Body of pancreas (tissue), 4 donors: Measurements from ENCODE around the gene SHF. TPM values are rescaled to one million over a fixed set of nuclear protein-coding genes. Genes with fewer than 3 reads are reported as not detected.

Experiments
- ATAC-seq: fragments of 150-250 bp; one replicate; pipeline ENCODE4 v1.9.1; 2016
- DNase-seq, 4 donors: peaks; one replicate each; pipeline ENCODE4 v3.0.0-alpha.2; 2019
- H3K27ac ChIP-seq, 4 donors: fragments of 200-600 bp; sonication (generic); 1 replicate in 3 of 4; 2 replicates in 1 of 4; pipeline versions ENCODE4 v1.5.1 to v1.6.1; 2016 to 2019; ENCODE audit warnings: mild to moderate bottlenecking in 1 of 4, mixed read lengths in 1 of 4, moderate library complexity in 1 of 4
- H3K27me3 ChIP-seq, 2 donors: fragments of 200-600 bp; sonication (generic); one replicate each; pipeline ENCODE4 v1.6.0; 2016; ENCODE audit warnings: mild to moderate bottlenecking in 1 of 2
- H3K36me3 ChIP-seq, 2 donors: fragments of 200-600 bp; sonication (generic); replicated peaks in 1 of 2; 2 replicates each; pipeline ENCODE4 v1.5.1; 2016; ENCODE audit warnings: low read depth in 2 of 2; ENCODE audit not compliant: insufficient read depth in 1 of 2
- H3K4me1 ChIP-seq: fragments of 200-600 bp; sonication (generic); one replicate; pipeline ENCODE4 v1.6.0; 2016
- H3K4me3 ChIP-seq, 2 donors: fragments of 200-600 bp; sonication (generic); 1 replicate in 1 of 2; 2 replicates in 1 of 2; pipeline ENCODE4 v1.5.1; 2016 to 2019
- H3K9me3 ChIP-seq, 3 donors: fragments of 200-600 bp; sonication (generic); 1 replicate in 2 of 3; 2 replicates in 1 of 3; pipeline ENCODE4 v1.5.1; 2016
- POLR2A ChIP-seq, 3 donors: fragments of 450-650 bp; IDR thresholded peaks; one replicate each; pipeline ENCODE4 v1.6.1; 2016; ENCODE audit warnings: antibody characterized with exemption in 3 of 3, mild to moderate bottlenecking in 2 of 3
- WGBS, 2 donors: methylation state at CpG; one replicate each; pipeline ENCODE4 v1.1.5; 2017; 5-methylcytosine and 5-hydroxymethylcytosine counted together
- intact Hi-C: fragments of 100-400 bp; cut with DNase I; formaldehyde crosslinking; loops from one replicate; pipeline ENCODE4 v1.15.1; 2023
- total RNA-seq, 2 donors: library from RNA; depleted of rRNA; stranded (reverse); fragments of >200 nt; gene quantifications; one replicate each; pipeline ENCODE4 v1.1.0, GENCODE V29; 2016
- TF ChIP-seq, protein P1 (sequence below), 7 experiments: fragments of 450-650 bp in 4 of 7; fragments of 200-600 bp in 3 of 7; sonication (generic) in 3 of 7; IDR thresholded peaks; one replicate each; pipeline ENCODE4 v1.5.1; 2016 to 2019; ENCODE audit warnings: antibody characterized with exemption in 7 of 7

SHF gene
- total RNA-seq, 2 donors from 2014 or later, result 2.0 to 2.9 TPM

DNA sequence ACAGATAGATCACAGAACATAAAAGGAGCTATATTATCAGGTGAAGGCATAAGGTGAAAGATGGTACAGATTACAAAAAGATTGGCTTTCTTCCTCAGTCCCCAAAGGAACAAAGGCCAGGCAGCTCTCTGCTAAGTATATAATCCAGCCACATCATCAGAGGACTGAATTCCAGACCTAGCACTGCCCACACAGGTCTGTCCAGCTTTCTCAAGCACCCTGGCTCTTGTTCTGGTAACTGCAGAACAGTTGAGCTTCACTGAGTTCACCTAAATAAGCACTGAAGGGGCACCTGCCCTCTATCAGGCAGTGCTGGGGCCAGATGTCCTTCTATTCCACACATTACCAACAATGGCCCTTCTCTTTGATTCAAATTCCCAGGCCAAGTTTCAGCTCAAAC lies 64.4 kb downstream of the SHF start:
- Histone ChIP-seq H3K27me3 (no peaks in the 10 kb centered on the region), H3K4me3 (no peak overlapping the region), H3K36me3 (no peaks in the 10 kb centered on the region), H3K9me3 (no peaks in the 10 kb centered on the region), H3K4me1 (no peaks in the 10 kb centered on the region), H3K27ac (no peak overlapping the region)
- ATAC-seq (no peak), DNase-seq (no peak)
- intact Hi-C loops, result no loop called here
- TF ChIP-seq, protein P1, sequence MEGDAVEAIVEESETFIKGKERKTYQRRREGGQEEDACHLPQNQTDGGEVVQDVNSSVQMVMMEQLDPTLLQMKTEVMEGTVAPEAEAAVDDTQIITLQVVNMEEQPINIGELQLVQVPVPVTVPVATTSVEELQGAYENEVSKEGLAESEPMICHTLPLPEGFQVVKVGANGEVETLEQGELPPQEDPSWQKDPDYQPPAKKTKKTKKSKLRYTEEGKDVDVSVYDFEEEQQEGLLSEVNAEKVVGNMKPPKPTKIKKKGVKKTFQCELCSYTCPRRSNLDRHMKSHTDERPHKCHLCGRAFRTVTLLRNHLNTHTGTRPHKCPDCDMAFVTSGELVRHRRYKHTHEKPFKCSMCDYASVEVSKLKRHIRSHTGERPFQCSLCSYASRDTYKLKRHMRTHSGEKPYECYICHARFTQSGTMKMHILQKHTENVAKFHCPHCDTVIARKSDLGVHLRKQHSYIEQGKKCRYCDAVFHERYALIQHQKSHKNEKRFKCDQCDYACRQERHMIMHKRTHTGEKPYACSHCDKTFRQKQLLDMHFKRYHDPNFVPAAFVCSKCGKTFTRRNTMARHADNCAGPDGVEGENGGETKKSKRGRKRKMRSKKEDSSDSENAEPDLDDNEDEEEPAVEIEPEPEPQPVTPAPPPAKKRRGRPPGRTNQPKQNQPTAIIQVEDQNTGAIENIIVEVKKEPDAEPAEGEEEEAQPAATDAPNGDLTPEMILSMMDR (IDR thresholded peaks at IDR 0.05), result no peak
- no peak for TF ChIP-seq POLR2A (IDR thresholded peaks at IDR 0.05)

DNA sequence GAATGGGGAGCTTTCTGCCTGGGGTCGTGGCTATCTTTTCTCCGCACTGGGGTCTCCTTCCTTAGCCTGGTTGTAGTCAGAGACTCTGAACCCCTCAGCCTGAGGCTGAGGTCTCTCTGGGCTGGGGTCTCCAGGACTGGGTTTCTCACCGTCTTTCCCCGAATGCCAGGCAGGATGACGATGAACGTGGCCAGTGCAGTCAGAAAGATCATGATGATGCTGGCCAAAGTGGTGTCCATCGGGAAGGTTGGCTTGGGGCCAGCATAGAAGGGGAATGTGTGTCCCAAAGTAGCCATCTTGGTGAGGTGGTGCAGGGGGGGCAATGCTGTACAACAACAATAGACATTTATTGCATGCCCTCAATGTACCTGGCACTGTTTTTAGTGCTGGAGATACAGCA lies 65.0 kb downstream of the SHF start:
- no peak overlapping the region for H3K27ac ChIP-seq
- no peaks in the 10 kb centered on the region for H3K27me3 ChIP-seq
- 72 to 77% methylated on average over 6 to 7 of the region's 7 CpGs for WGBS, 2 donors
- TF ChIP-seq, protein P1 (IDR thresholded peaks at IDR 0.05), result no peak
- no peak for TF ChIP-seq POLR2A (IDR thresholded peaks at IDR 0.05)
- ATAC-seq (no peak), DNase-seq (no peak)
- intact Hi-C loops, result no loop called here
- no peak overlapping the region for H3K4me3 ChIP-seq
- no peaks in the 10 kb centered on the region for H3K36me3 ChIP-seq
- H3K9me3 ChIP-seq, result no peaks in the 10 kb centered on the region
- H3K4me1 ChIP-seq, result peaks cover 2% of the 10 kb centered on the region

DNA sequence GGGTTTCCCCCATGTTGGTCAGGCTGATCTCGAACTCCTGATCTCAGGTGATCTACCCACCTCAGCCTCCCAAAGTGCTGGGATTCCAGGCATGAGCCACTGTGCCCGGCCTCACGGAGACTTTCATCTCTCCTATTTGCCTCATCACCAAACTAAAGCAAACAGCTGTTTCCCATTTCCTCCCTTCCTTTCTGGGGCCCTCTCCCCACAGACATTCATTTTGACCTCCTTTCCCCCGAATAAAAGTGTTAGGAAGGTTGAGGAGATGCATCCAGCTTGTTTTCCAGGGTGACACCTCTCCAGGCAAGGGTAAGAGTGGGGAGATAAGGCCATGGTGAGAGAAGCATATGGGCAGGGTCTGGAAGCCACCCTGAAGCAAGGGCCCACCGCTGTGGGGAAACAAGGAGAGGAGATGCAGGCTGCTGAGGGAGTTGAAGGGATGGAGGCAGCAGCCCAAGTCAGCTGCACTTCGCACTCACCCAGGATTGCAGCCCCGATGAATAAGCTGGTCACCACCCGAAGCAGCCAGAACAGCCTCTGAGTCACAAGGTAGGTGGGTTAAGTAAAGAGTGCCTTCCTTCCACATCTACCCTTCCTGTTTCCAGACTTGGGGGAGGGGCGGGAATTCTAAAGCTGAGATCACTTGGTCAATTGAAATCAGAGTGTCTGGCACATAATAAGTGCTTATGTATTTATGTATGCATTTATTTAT lies 65.9 kb downstream of the SHF start:
- no peak for TF ChIP-seq POLR2A (IDR thresholded peaks at IDR 0.05)
- TF ChIP-seq, protein P1 (IDR thresholded peaks at IDR 0.05), result no peak
- intact Hi-C loops, result no loop called here
- WGBS, 2 donors, result 58 to 62% methylated on average over 9 of the region's 9 CpGs
- Histone ChIP-seq H3K4me3 (no peak overlapping the region), H3K9me3 (no peaks in the 10 kb centered on the region), H3K36me3 (no peaks in the 10 kb centered on the region), H3K4me1 (peaks cover 9% of the 10 kb centered on the region), H3K27me3 (peaks cover 0 to 4% of the 10 kb centered on the region in 2 donors), H3K27ac (no peak overlapping the region)
- no peak for DNase-seq
- no peak for ATAC-seq

DNA sequence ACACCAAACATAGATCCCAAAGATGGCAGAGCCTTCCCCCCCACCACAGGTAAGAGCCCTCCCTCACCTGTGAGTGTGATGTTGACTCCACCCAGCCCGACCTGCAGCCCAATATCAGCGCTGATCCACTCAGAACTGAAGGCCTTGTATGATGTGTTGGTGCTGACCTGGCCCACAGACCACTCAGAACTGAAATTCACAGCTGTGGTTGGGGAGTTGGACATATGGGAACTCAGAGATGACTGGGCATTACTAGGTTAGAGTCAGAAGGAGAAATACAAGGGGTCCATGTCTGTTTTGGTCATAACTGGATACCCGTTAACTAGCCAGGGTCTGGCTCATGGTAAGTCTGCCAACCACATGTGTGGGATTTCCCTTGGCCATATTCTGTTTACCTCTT lies 66.7 kb downstream of the SHF start:
- DNase-seq (no peak), ATAC-seq (no peak)
- intact Hi-C loops, result no loop called here
- Histone ChIP-seq H3K4me1 (peaks cover 12% of the 10 kb centered on the region), H3K27me3 (peaks cover 0 to 7% of the 10 kb centered on the region in 2 donors), H3K27ac (no peak overlapping the region), H3K36me3 (no peaks in the 10 kb centered on the region), H3K9me3 (no peaks in the 10 kb centered on the region), H3K4me3 (no peak overlapping the region)
- TF ChIP-seq POLR2A (IDR thresholded peaks at IDR 0.05), result no peak
- TF ChIP-seq, protein P1 (IDR thresholded peaks at IDR 0.05), result no peak
- WGBS, 2 donors, result 79 to 86% methylated on average over 3 of the region's 3 CpGs
